Measurements from ENCODE around the gene RNF43.

- no peak for TF ChIP-seq GABPA (IDR thresholded peaks at IDR 0.05; ENCODE audit: low read depth)
- TF ChIP-seq CTCF (IDR thresholded peaks at IDR 0.05; ENCODE audit: insufficient read depth, low read length), result no peak
Observed at GRCh38 chr17:58432806-58433573, 15.7 kb upstream of the RNF43 start.
